Spleen (tissue), 7 donors: ENCODE measurements around the gene SNX21.

Experiments
- POLR2A ChIP-seq, 3 donors: fragments of 450-650 bp; IDR thresholded peaks; one replicate each; pipeline ENCODE4 v1.5.1; 2017; ENCODE audit warnings: antibody characterized with exemption in 3 of 3, mild to moderate bottlenecking in 1 of 3
- POLR2AphosphoS5 ChIP-seq, 3 donors: sonication (generic); formaldehyde crosslinking; IDR thresholded peaks; one replicate each; pipeline ENCODE4 v1.5.1; 2017; ENCODE audit warnings: antibody characterized with exemption in 3 of 3
- TF ChIP-seq, protein P1 (sequence below), 11 experiments: fragments of 200-600 bp in 7 of 11; fragments of 450-650 bp in 4 of 11; sonication (generic) in 4 of 11; IDR thresholded peaks in 8 of 11; conservative IDR thresholded peaks in 3 of 11; 1 replicate in 7 of 11; 2 replicates in 4 of 11; pipeline versions ENCODE4 v1.4.0 to v1.8.0; 2016 to 2021; ENCODE audit warnings: antibody characterized with exemption in 11 of 11, inconsistent platforms in 4 of 11, mild to moderate bottlenecking in 1 of 11
- donor health status: DM: no; HTN: no; CAD: no; lungs with moderate emphysema.
- donor health status: DM: no; HTN: no; CAD: no.
- donor health status: DM: no; HTN: no; CAD: no.

DNA sequence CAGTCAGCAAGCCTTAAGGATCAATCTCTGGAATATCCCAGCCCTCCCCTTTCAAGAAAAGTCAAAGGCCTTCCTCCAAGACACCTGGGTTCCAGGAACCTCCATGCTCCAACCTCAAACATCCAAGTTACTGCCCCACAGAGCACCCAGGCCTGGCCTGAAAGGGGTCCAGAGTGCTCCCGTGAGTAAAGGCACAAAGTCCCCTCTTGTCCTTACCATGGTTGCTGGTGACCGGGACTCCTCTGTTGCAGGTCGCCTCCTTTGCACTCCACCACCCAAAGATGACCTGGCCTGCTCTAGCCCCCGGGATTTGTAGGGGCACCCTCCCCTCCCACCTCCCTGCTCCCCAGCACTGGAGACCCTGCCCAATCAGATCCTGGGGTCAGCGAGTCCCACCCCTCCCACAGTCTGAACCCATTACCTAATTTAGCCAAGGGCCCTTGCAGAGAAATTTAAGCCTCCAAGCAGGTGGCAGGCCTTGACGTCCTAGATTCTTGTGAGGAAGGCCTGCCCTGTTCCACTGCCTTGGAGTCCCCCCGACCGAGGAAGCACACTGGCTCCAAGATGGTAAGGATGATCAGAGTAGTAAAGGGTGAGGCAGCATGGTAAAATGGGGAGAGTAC, 6.5 kb upstream of the SNX21 start, which contains the start of gene TNNC2:
- TF ChIP-seq, protein P1, sequence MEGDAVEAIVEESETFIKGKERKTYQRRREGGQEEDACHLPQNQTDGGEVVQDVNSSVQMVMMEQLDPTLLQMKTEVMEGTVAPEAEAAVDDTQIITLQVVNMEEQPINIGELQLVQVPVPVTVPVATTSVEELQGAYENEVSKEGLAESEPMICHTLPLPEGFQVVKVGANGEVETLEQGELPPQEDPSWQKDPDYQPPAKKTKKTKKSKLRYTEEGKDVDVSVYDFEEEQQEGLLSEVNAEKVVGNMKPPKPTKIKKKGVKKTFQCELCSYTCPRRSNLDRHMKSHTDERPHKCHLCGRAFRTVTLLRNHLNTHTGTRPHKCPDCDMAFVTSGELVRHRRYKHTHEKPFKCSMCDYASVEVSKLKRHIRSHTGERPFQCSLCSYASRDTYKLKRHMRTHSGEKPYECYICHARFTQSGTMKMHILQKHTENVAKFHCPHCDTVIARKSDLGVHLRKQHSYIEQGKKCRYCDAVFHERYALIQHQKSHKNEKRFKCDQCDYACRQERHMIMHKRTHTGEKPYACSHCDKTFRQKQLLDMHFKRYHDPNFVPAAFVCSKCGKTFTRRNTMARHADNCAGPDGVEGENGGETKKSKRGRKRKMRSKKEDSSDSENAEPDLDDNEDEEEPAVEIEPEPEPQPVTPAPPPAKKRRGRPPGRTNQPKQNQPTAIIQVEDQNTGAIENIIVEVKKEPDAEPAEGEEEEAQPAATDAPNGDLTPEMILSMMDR (IDR thresholded peaks at IDR 0.05 in 8 of 11, conservative IDR thresholded peaks at IDR 0.05 in 3 of 11): no peak
- TF ChIP-seq POLR2AphosphoS5 (IDR thresholded peaks at IDR 0.05) (no peak), POLR2A (IDR thresholded peaks at IDR 0.05) (no peak)
